Ectodermal cell (in vitro differentiated cells): Measurements from ENCODE around the gene STIMATE.

ENCODE experiments used
- H3K27ac ChIP-seq: 2 replicates; pipeline ENCODE4 v1.7.0; 2013; ENCODE audit warnings: mild to moderate bottlenecking, low read depth, low read length; ENCODE audit not compliant: insufficient read depth, poor library complexity, severe bottlenecking
- H3K27me3 ChIP-seq: 2 replicates; pipeline ENCODE4 v1.7.0; 2013; ENCODE audit warnings: mild to moderate bottlenecking, low read length; ENCODE audit not compliant: insufficient read depth, control insufficient read depth, poor library complexity, severe bottlenecking
- H3K36me3 ChIP-seq: one replicate; pipeline ENCODE4 v1.7.0; 2013; ENCODE audit warnings: low read length; ENCODE audit not compliant: control insufficient read depth, insufficient read depth
- H3K4me1 ChIP-seq: one replicate; pipeline ENCODE4 v1.7.0; 2013; ENCODE audit warnings: low read length; ENCODE audit not compliant: control insufficient read depth, insufficient read depth
- H3K4me3 ChIP-seq: 2 replicates; pipeline ENCODE4 v1.7.0; 2013; ENCODE audit warnings: low read depth, low read length, control low read depth; ENCODE audit not compliant: insufficient read depth
- H3K9me3 ChIP-seq: 2 replicates; pipeline ENCODE4 v1.7.0; 2013; ENCODE audit warnings: mild to moderate bottlenecking, low read length, moderate library complexity; ENCODE audit not compliant: control insufficient read depth
- WGBS, 2 experiments: methylation state at CpG; one replicate each; pipeline ENCODE4 v1.1.7; 2013; ENCODE audit warnings: missing lambda C conversion rate in 2 of 2; 5-methylcytosine and 5-hydroxymethylcytosine counted together

Gene STIMATE

GRCh38 chr3:52845157-52845556 is 52.2 kb downstream of the STIMATE start:
- no peaks in the 10 kb centered on the region for H3K9me3 ChIP-seq
- H3K27ac ChIP-seq, result no peak overlapping the region
- no peak overlapping the region for H3K4me3 ChIP-seq
- H3K27me3 ChIP-seq, result no peaks in the 10 kb centered on the region
- H3K4me1 ChIP-seq, result peaks cover 15% of the 10 kb centered on the region
- 76 to 80% methylated on average over 6 of the region's 6 CpGs for WGBS, 2 experiments
- H3K36me3 ChIP-seq, result peaks cover 19% of the 10 kb centered on the region

- Histone ChIP-seq H3K9me3 (no peaks in the 10 kb centered on the region), H3K4me1 (peaks cover 16% of the 10 kb centered on the region), H3K4me3 (no peak overlapping the region), H3K27ac (no peak overlapping the region), H3K27me3 (no peaks in the 10 kb centered on the region), H3K36me3 (peaks cover 18% of the 10 kb centered on the region)
- 97% methylated on average over 18 of the region's 18 CpGs for WGBS, 2 experiments
Observed at GRCh38 chr3:52844290-52844975, 52.9 kb downstream of the STIMATE start.

- Histone ChIP-seq H3K4me3 (no peak overlapping the region), H3K4me1 (peaks cover 16% of the 10 kb centered on the region), H3K36me3 (peaks cover 12% of the 10 kb centered on the region), H3K27ac (no peak overlapping the region), H3K9me3 (no peaks in the 10 kb centered on the region), H3K27me3 (no peaks in the 10 kb centered on the region)
- 95 to 96% methylated on average over 2 of the region's 2 CpGs for WGBS, 2 experiments
Observed at GRCh38 chr3:52843881-52844280, 53.5 kb downstream of the STIMATE start.

- peaks cover 8% of the 10 kb centered on the region for H3K36me3 ChIP-seq
- no peak overlapping the region for H3K27ac ChIP-seq
- 77 to 79% methylated on average over 20 of the region's 20 CpGs for WGBS, 2 experiments
- H3K9me3 ChIP-seq, result no peaks in the 10 kb centered on the region
- H3K4me1 ChIP-seq, result peaks cover 16% of the 10 kb centered on the region
- H3K4me3 ChIP-seq, result no peak overlapping the region
- H3K27me3 ChIP-seq, result no peaks in the 10 kb centered on the region
Observed at GRCh38 chr3:52843108-52843865, 54.1 kb downstream of the STIMATE start.

- 78 to 81% methylated on average over 7 of the region's 7 CpGs for WGBS, 2 experiments
- no peaks in the 10 kb centered on the region for H3K36me3 ChIP-seq
Observed at GRCh38 chr3:52842424-52842823, 54.9 kb downstream of the STIMATE start.

GRCh38 chr3:52841981-52842340 is 55.4 kb downstream of the STIMATE start:
- H3K27ac ChIP-seq, result no peak overlapping the region
- H3K9me3 ChIP-seq, result no peaks in the 10 kb centered on the region
- H3K4me1 ChIP-seq, result peaks cover 16% of the 10 kb centered on the region
- H3K36me3 ChIP-seq, result no peaks in the 10 kb centered on the region
- no peak overlapping the region for H3K4me3 ChIP-seq
- WGBS, 2 experiments, result 86 to 87% methylated on average over 12 of the region's 12 CpGs
- H3K27me3 ChIP-seq, result no peaks in the 10 kb centered on the region

More at GRCh38 chr3:52842424-52842823, 54.9 kb downstream of the STIMATE start:
- Histone ChIP-seq H3K4me1 (peaks cover 16% of the 10 kb centered on the region), H3K27me3 (no peaks in the 10 kb centered on the region), H3K9me3 (no peaks in the 10 kb centered on the region), H3K4me3 (no peak overlapping the region), H3K27ac (no peak overlapping the region)

GRCh38 chr3:52841211-52841980 is 56.0 kb downstream of the STIMATE start:
- no peak overlapping the region for H3K4me3 ChIP-seq
- no peaks in the 10 kb centered on the region for H3K9me3 ChIP-seq
- H3K27ac ChIP-seq, result no peak overlapping the region
- no peaks in the 10 kb centered on the region for H3K36me3 ChIP-seq
- H3K27me3 ChIP-seq, result no peaks in the 10 kb centered on the region
- H3K4me1 ChIP-seq, result peaks cover 20% of the 10 kb centered on the region
- 90 to 93% methylated on average over 12 of the region's 12 CpGs for WGBS, 2 experiments

- WGBS, 2 experiments, result 92 to 94% methylated on average over 23 of the region's 23 CpGs
- Histone ChIP-seq H3K4me1 (peaks cover 34% of the 10 kb centered on the region), H3K36me3 (no peaks in the 10 kb centered on the region), H3K4me3 (no peak overlapping the region), H3K9me3 (no peaks in the 10 kb centered on the region), H3K27ac (no peak overlapping the region), H3K27me3 (no peaks in the 10 kb centered on the region)
Observed at GRCh38 chr3:52839892-52840545, 57.3 kb downstream of the STIMATE start.

- no peaks in the 10 kb centered on the region for H3K27me3 ChIP-seq
Observed at GRCh38 chr3:52839268-52839575, 58.1 kb downstream of the STIMATE start.

More at GRCh38 chr3:52839268-52839575, 58.1 kb downstream of the STIMATE start:
- Histone ChIP-seq H3K4me1 (peaks cover 42% of the 10 kb centered on the region), H3K9me3 (no peaks in the 10 kb centered on the region), H3K4me3 (no peak overlapping the region), H3K27ac (no peak overlapping the region), H3K36me3 (no peaks in the 10 kb centered on the region)
- 85 to 90% methylated on average over 2 of the region's 2 CpGs for WGBS, 2 experiments
